Motor neuron (in vitro differentiated cells): ENCODE results near the gene ATP13A3. TPM values are rescaled to one million over a fixed set of nuclear protein-coding genes. Genes with fewer than 3 reads are reported as not detected.
"Not testable (repeated sequence)": the region's sequence is repeated elsewhere in the genome, so short reads cannot be mapped to it uniquely, and the experiment has no call there.

Experiments used
- ATAC-seq, 8 experiments: fragments of 200-7000 bp; cut with Tn5 transposase; replicated peaks in 6 of 8; 2 replicates each; pipeline ENCODE4 v1.8.0; 2021; ENCODE audit warnings: mild to moderate bottlenecking in 8 of 8, moderate library complexity in 8 of 8
- H3K27ac ChIP-seq, 2 donors: fragments of 250-450 bp; sonication (Bioruptor Pico); 2 replicates each; pipeline ENCODE4 v1.9.0; 2021; ENCODE audit warnings: antibody characterized with exemption in 2 of 2, mild to moderate bottlenecking in 2 of 2, moderate library complexity in 1 of 2
- H3K4me1 ChIP-seq, 2 donors: fragments of 250-450 bp; sonication (Bioruptor Pico); replicated peaks in 1 of 2; 2 replicates each; pipeline ENCODE4 v1.6.1; 2021; ENCODE audit warnings: antibody characterized with exemption in 2 of 2, mild to moderate bottlenecking in 2 of 2, moderate library complexity in 1 of 2
- H3K4me3 ChIP-seq, 5 donors: fragments of 250-450 bp; sonication (Bioruptor Pico); 2 replicates each; pipeline ENCODE4 v1.9.0; 2021; ENCODE audit warnings: antibody characterized with exemption in 5 of 5, mild to moderate bottlenecking in 5 of 5, moderate library complexity in 4 of 5
- WGBS, 10 experiments: fragments of 450-650 bp; shearing (Covaris generic); methylation state at CpG; one replicate each; pipeline ENCODE4 v1.0.0; 2022; 5-methylcytosine and 5-hydroxymethylcytosine counted together
- in situ Hi-C, 9 experiments: fragments of 400-800 bp; cut with MboI; loops; one replicate each; pipeline ENCODE4 v1.15.0; 2021; ENCODE audit warnings: low sequenced_read_pairs in 9 of 9, low pct_unique_long_range_greater_than_20kb in 2 of 9; ENCODE audit not compliant: unreplicated experiment in 9 of 9
- total RNA-seq, 8 experiments: library from RNA; unstranded; fragments of 300-600 nt; gene quantifications; 2 replicates each; pipeline versions ENCODE4 v1.2.3 to v1.2.4, GENCODE V29; 2022

ATP13A3 gene
- total RNA-seq, 8 experiments from 2014 or later, result 17.8 to 67.9 (median 43.5) TPM

DNA sequence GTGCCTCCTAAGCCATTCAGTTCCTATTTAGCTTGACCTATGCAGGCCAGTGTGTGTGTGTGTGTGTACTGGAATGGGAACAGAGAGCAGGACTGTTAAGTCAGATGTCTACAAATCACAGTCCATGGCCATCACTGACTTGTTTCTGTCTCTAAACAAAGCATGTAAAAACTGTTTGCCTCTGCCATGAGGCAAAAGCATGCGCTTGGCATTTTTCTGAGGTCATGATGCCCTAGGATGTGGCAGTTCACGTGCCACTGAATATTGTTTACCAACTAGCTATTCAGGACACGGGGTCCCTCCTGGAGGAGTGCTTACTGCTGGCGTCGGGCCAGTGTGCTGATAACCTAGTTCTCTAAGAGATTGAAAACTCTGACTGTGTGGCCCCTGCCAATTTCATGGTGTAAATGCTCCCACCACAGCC, 8.2 kb upstream of the ATP13A3 start:
- H3K4me1 ChIP-seq, result no peaks in the 10 kb centered on the region
- in situ Hi-C loops, result loop anchor here in 2 of 9 experiments (25.0 kb wide), 1 partner anchor 92 kb away; no protein-coding TSS in a partner anchor
- WGBS, 10 experiments, result 71 to 100% (median 88%) methylated on average over 2 to 4 of the region's 5 CpGs; no CpG with 5 or more reads in 4 of the 10 experiments
- H3K4me3 ChIP-seq, result no peak overlapping the region
- ATAC-seq, result peak in 3 of 8 experiments; percentile 43 to 67 (median 44)
- no peak overlapping the region for H3K27ac ChIP-seq

DNA sequence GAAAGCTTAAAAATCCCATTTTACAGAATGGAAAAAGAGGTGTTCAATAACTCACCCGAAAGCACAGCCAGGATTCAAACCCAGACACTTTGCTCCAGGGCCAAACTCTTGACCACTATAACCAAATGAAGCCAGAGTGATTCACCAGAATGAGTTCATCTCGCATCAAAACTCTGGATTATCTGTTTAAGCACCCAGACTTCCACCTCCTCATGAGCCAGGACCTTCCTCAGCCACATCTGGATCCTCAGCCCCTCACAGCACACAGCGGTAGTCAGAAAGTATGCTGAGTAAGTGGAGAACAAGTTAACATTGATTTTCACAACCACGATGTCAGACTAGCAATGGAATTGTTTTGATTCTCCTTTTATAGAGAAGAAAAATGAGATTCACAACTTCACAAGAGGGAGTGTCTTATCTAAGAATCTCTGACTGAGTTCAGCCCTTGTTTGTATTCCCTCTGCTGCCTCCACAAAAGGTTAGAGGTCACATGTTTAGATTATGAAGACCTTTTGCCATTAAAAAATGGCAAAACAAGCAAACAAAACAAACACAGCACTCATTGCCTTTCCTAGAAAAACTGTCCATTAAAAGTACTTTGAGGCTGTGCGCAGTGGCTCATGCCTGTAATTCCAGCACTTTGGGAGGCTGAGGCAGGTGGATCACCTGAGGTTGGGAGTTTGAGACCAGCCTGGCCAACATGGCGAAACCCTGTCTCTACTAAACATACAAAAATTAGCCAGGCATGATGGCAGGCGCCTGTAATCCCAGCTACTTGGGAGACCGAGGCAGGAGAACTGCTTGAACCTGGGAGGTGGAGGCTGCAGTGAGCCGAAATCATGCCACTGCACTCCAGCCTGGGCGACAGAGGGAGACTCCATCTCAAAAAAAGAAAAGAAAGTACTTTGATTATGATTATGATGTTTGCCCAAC, 7.5 kb upstream of the ATP13A3 start:
- H3K4me3 ChIP-seq, H3K4me1 ChIP-seq, H3K27ac ChIP-seq: not testable (repeated sequence)
- 0 to 85% (median 72%) methylated on average over 2 to 8 of the region's 10 CpGs for WGBS, 10 experiments
- in situ Hi-C loops, result loop anchor here in 2 of 9 experiments (25.0 kb wide), 1 partner anchor 93 kb away; no protein-coding TSS in a partner anchor
- ATAC-seq, result peak in 2 of 8 experiments; percentile 43 to 56

DNA sequence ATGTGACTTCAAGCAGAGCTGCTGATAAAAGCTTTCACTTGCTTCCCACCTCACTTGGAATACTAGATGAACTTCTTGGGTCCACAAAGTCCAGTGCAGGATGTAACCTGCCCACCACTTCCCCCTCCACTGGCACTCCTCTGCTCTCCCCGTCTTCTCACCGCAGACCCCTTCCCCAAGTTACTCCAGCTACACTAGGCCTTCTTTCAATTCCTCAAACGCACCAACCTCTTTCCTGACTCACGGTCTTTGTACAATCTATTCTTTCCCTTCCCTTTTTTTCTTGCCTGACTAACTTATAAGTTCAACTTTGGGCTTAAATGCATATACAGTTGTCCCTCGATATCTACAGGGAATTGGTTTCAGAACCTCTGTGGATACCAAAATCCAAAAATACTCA, 5.2 kb upstream of the ATP13A3 start:
- no peak for ATAC-seq
- Histone ChIP-seq H3K27ac (no peak overlapping the region), H3K4me1 (no peaks in the 10 kb centered on the region), H3K4me3 (no peak overlapping the region)
- 81 to 100% (median 89%) methylated on average over 1 to 5 of the region's 5 CpGs for WGBS, 10 experiments
- in situ Hi-C loops, result loop anchor here in 2 of 9 experiments (25.0 kb wide), 1 partner anchor 95 kb away; no protein-coding TSS in a partner anchor

DNA sequence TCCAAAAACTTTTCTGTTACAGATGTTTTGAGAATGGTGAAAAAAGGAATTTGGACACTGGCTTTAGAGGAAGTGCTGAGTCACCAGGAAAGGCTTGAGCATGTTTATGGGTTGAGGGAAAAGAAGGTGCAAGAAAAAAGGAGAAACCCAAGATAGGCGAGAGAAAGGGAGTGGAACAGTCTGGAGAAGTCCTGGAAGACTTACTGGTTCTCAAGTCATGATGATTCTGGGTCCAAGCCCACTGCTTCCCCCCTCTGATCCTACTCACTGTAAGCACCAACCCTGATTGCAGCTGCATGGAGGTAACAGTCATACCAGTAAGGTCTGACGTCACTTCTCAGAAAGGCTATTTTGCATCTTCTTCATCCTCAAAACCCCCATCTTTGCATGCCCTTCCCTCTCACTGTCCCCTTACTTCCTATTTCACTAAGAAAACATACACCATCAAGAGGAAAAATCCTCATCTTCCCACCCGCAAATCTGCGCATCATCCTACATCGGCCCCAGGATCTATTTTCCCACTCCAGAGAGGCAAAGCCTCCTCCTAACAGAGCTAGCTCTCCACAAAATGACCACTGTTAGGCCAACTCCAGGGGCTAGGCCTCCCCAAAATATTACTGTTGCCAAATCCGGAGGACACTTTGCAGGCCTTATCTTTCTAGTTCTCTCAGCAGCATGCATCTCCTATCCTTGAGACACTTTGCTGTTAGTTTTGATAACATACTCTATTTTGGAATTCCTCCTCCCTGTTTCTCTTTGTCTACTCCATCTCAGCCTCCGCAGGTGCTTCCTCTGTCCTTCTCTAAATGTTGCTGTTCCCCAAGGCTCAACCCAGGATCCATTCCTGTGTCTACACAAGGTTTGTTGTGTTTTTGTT, 3.2 kb upstream of the ATP13A3 start:
- in situ Hi-C loops, result loop anchor here in 2 of 9 experiments (25.0 kb wide), 1 partner anchor 97 kb away; no protein-coding TSS in a partner anchor
- Histone ChIP-seq H3K4me3 (no peak overlapping the region), H3K4me1 (peaks cover 4 to 6% of the 10 kb centered on the region in 2 donors), H3K27ac (no peak overlapping the region)
- WGBS, 10 experiments, result 72 to 100% (median 87%) methylated on average over 2 to 7 of the region's 7 CpGs
- no peak for ATAC-seq

DNA sequence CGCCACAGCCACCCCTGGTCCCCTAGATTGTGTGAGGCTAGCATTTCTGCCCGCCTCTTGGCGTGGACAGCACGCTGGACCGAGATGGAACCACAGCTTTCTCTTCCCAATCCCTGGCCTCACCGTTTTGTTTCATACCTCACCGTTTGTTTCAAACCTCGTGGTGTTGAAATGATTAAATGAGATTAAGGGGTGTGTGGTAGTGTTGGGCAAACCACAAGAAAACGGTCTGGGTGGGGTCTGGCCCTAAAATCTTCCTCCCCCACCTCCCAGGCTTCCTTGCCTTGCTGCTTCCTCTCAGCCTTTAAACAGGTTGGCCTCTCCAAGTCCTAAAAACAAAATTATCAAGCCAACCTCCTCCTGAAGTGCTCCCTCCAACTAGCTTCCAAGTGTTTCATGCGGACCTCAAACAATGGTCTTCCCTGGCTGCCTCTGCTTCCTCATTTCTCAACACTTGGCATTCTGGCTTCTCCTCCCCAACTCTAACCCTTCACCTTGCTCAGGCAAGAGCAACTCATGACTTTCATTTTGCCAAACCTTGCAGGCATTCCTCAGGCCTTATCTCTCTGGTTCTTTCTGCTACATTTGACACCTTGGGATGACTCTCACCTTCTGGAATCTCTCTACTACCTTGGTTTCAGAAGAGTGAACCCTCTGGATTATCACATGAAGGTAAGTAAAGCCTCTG, 1.4 kb upstream of the ATP13A3 start:
- WGBS, 10 experiments, result 40 to 96% (median 87%) methylated on average over 1 to 10 of the region's 10 CpGs; no CpG with 5 or more reads in 5 of the 10 experiments
- H3K27ac ChIP-seq, result no peak overlapping the region
- in situ Hi-C loops, result loop anchor here in 2 of 9 experiments (25.0 kb wide), 1 partner anchor 99 kb away; no protein-coding TSS in a partner anchor
- peaks cover 6 to 8% of the 10 kb centered on the region in 2 donors for H3K4me1 ChIP-seq
- no peak overlapping the region for H3K4me3 ChIP-seq
- ATAC-seq, result no peak

DNA sequence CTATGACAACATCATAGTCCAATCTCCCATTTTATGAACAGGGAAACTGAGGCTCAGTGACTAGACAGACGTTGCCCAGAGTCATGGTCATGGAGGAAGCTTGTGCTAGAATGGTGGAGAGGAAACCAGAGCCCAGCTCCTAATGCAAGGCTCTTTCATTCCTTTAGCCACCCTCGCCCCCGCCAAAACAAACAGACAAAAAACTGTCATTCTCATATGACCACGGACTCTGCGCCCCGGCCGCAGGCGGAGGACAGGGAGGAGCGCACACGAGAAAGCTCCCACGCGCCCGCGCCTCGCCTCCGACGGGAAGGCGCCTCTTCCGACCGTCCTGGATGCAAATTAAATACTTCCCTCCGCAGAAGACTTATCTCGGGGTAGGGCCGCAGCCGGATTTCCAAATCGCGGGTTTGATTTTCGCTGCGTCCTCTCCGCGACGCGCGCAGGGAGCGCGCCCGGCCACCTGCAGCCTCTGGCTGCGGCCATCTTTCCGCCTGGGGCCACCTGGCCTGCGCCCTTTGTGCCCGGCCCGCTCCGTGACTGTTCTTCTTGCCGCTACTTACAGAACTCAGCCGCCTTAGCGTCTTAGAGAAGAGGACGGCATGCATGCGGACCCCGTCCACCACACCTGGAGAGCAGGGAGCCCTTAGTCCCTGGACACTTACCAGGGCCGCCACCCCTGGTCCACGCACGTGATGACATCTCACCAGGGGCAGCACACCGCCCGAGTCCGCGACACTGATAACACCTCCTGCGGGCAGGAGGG, 670 bp upstream of the ATP13A3 start:
- in situ Hi-C loops, result loop anchor here in 2 of 9 experiments (25.0 kb wide), 1 partner anchor 100 kb away; no protein-coding TSS in a partner anchor
- WGBS, 10 experiments, result 0 to 92% (median 44%) methylated on average over 1 to 23 of the region's 56 CpGs
- no peak overlapping the region for H3K27ac ChIP-seq

DNA sequence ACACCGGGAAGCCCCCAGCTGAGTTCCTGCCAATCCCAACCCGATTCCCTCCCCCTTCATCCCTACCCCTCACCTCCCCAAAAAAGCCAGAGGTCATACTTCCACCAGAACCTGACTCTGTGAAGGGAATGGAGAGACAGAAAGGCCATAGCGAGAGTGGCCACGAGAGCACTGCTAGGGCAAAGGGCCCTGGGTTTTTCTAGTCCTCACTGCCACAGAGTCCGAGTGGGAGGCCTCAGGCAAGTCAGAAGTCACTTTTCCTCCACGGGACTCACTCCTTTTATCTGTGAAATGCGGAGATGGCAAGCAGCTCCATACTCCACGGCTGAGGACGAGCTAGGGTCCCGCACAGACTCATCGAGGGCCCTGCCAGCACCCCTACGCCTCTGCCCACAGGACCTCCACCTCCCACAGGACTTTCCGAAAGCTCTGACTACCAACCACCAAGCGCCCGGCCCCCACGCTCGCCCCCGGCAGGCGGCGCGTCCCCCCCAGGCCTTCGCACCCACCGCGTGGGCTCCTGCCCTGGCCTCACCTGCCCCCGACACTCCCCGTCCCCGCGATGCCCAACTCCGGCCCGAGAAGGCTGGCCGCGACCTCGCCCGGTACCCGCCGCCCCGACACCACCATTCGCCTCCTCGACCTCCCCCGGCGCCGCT, 792 bp downstream of the ATP13A3 start:
- 0% methylated on average over 1 to 2 of the region's 42 CpGs; no CpG with 5 or more reads in 7 of the 10 experiments for WGBS, 10 experiments
- Histone ChIP-seq H3K27ac (peak overlapping the region; percentile 68 to 76), H3K4me1 (peaks cover 6 to 8% of the 10 kb centered on the region in 2 donors), H3K4me3 (peak overlapping the region; percentile 54 to 78 (median 60))
- in situ Hi-C loops, result loop anchor here in 2 of 9 experiments (25.0 kb wide), 1 partner anchor 101 kb away; no protein-coding TSS in a partner anchor
- ATAC-seq, result peak; percentile 7 to 57 (median 44)

More for the DNA sequence above, 670 bp upstream of the ATP13A3 start:
- Histone ChIP-seq H3K4me3 (peak overlapping the region; percentile 54 to 78 (median 60)), H3K4me1 (peaks cover 6 to 8% of the 10 kb centered on the region in 2 donors)
- ATAC-seq, result peak in 2 of 8 experiments; percentile 0 to 9

DNA sequence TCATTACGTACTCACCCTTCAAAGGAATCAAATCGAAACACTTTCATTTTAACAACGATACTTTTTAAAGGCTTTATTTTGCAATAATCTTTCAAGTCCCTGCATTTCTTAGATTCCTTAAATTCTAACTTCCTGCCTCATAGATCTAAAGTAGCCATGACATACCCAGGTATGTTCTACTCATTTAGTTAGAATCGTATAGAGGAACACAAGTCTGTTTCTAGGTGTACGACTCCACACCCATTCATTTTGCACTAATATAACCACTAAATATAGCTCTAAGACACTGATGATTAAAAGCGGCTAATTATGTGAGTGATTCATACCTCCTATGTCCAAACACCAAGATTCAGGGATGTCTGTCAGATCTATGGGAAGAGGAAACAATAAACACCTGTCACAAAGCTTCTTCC, 1.3 kb downstream of the ATP13A3 start:
- Histone ChIP-seq H3K4me3 (peak overlapping the region; percentile 54 to 78 (median 60)), H3K27ac (peak overlapping the region in 1 of 2 donors; percentile 68), H3K4me1 (peaks cover 6 to 13% of the 10 kb centered on the region in 2 donors)
- in situ Hi-C loops, result loop anchor here in 2 of 9 experiments (25.0 kb wide), 1 partner anchor 102 kb away; no protein-coding TSS in a partner anchor
- 6 to 70% (median 28%) methylated on average over 1 to 6 of the region's 6 CpGs for WGBS, 10 experiments
- no peak for ATAC-seq

DNA sequence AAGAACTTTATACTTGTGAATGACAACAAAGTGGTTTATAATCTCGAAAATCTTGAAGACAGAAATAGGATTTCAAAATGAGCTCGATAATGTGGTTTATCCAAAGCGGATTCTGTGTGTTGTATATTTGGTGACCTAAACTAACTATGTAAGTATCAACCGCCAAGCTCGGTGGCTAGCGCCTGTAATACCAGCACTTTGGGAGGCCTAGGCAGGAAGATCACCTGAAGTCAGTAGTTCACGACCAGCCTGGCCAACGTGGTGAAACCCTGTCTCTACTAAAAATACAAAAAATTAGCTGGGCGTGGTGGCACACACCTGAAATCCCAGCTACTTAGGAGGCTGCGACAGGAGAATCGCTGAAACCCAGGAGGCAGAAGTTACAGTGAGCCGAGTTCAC, 2.2 kb downstream of the ATP13A3 start:
- no peak overlapping the region for H3K4me3 ChIP-seq

DNA sequence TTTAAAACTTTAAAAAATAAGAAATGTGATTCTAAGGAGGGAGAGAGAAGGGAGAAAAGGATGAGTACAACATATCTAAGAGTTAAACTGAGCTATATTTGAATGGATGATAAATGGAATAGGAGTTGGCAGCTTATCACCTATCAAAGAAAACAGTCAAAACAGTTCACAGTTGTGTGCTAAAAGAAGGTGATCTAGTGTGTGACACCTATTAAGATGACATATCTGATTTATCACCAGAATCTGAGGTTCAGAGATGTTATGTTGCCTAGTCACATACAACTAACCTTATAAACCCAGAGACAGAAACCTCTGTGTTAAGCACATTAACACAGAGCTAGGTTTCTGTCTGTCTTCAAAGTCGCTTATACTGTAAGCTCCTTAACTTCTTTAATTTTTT, 3.0 kb downstream of the ATP13A3 start:
- 83 to 100% (median 100%) methylated on average over 1 of the region's 1 CpG; no CpG with 5 or more reads in 4 of the 10 experiments for WGBS, 10 experiments
- Histone ChIP-seq H3K4me3 (no peak overlapping the region), H3K4me1 (peaks cover 6 to 20% of the 10 kb centered on the region in 2 donors), H3K27ac (no peak overlapping the region)
- in situ Hi-C loops, result loop anchor here in 2 of 9 experiments (25.0 kb wide), 1 partner anchor 103 kb away; no protein-coding TSS in a partner anchor
- no peak for ATAC-seq

More for the DNA sequence above, 2.2 kb downstream of the ATP13A3 start:
- Histone ChIP-seq H3K4me1 (peaks cover 6 to 20% of the 10 kb centered on the region in 2 donors), H3K27ac (no peak overlapping the region)
- 85 to 100% (median 93%) methylated on average over 3 to 12 of the region's 12 CpGs; no CpG with 5 or more reads in 1 of the 10 experiments for WGBS, 10 experiments
- in situ Hi-C loops, result loop anchor here in 2 of 9 experiments (25.0 kb wide), 1 partner anchor 103 kb away; no protein-coding TSS in a partner anchor
- no peak for ATAC-seq

DNA sequence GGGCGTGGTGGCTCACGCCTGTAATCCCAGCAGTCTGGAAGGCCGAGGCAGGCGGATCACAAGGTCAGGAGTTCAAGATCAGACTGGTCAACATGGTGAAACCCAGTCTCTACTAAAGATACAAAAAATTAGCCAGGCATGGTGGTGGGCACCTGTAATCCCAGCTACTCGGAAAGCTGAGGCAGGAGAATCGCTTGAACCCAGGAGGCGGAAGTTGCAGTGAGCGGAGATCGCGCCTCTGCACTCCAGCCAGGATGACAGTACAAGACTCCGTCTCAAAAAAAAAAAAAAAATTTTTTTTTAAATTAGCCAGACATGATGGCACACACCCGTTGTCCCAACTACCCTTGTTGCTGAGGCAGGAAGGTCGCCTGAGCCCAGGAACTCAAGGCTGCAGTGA, 4.0 kb downstream of the ATP13A3 start:
- in situ Hi-C loops, result loop anchor here in 2 of 9 experiments (25.0 kb wide), 1 partner anchor 104 kb away; no protein-coding TSS in a partner anchor
- H3K4me3 ChIP-seq, H3K27ac ChIP-seq, ATAC-seq: not testable (repeated sequence)
- 80 to 100% (median 93%) methylated on average over 1 to 7 of the region's 13 CpGs; no CpG with 5 or more reads in 5 of the 10 experiments for WGBS, 10 experiments
- peaks cover 6 to 20% of the 10 kb centered on the region in 2 donors for H3K4me1 ChIP-seq
